Spleen (tissue), 7 donors: ENCODE results near the gene TENM4.

Experiments
- POLR2A ChIP-seq, 3 donors: fragments of 450-650 bp; IDR thresholded peaks; one replicate each; pipeline ENCODE4 v1.5.1; 2017; ENCODE audit warnings: antibody characterized with exemption in 3 of 3, mild to moderate bottlenecking in 1 of 3
- TF ChIP-seq, protein P1 (sequence below), 11 experiments: fragments of 200-600 bp in 7 of 11; fragments of 450-650 bp in 4 of 11; sonication (generic) in 4 of 11; IDR thresholded peaks in 8 of 11; conservative IDR thresholded peaks in 3 of 11; 1 replicate in 7 of 11; 2 replicates in 4 of 11; pipeline versions ENCODE4 v1.4.0 to v1.8.0; 2016 to 2021; ENCODE audit warnings: antibody characterized with exemption in 11 of 11, inconsistent platforms in 4 of 11, mild to moderate bottlenecking in 1 of 11
- donor health status: DM: no; HTN: no; CAD: no; lungs with moderate emphysema.
- donor health status: DM: no; HTN: no; CAD: no.
- donor health status: DM: no; HTN: no; CAD: no.

DNA sequence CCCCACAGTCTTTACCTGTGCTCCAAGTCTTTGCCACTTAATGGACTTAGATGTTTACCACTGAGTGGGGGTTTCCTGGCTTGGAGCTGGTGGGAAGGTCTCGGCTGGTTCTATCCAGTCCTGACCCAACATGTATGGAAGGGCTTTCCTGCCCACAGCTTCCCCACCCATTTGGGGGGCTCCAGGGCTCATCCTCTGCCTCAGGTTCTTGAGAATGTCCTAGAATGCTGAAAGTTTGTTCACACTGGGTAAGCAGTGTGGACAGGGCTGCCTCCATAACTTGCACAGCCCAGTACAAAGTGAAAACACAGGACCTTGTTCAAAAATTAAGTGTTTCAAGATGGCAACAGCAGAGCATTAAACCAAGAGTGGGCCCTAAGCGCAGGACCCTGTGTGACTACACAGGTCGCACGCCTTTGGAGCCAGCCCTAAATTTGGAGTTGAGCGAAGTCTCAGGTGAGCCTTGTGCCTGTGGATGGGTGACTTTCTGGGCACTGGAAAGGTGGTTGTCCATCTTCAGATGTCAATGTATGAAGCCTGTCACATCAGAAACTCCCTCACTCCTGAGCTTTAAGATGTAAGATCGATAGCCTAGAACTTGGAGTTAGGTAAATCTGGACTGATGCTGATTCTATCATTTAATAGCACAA lies 793.4 kb downstream of the TENM4 start:
- TF ChIP-seq, protein P1, sequence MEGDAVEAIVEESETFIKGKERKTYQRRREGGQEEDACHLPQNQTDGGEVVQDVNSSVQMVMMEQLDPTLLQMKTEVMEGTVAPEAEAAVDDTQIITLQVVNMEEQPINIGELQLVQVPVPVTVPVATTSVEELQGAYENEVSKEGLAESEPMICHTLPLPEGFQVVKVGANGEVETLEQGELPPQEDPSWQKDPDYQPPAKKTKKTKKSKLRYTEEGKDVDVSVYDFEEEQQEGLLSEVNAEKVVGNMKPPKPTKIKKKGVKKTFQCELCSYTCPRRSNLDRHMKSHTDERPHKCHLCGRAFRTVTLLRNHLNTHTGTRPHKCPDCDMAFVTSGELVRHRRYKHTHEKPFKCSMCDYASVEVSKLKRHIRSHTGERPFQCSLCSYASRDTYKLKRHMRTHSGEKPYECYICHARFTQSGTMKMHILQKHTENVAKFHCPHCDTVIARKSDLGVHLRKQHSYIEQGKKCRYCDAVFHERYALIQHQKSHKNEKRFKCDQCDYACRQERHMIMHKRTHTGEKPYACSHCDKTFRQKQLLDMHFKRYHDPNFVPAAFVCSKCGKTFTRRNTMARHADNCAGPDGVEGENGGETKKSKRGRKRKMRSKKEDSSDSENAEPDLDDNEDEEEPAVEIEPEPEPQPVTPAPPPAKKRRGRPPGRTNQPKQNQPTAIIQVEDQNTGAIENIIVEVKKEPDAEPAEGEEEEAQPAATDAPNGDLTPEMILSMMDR (IDR thresholded peaks at IDR 0.05 in 8 of 11, conservative IDR thresholded peaks at IDR 0.05 in 3 of 11), result no peak
- no peak for TF ChIP-seq POLR2A (IDR thresholded peaks at IDR 0.05)
